Lung (tissue), 13 donors: ENCODE results near the gene ALDH3B1. TPM values are rescaled to one million over a fixed set of nuclear protein-coding genes. Genes with fewer than 3 reads are reported as not detected.

ENCODE experiments used
- ATAC-seq: fragments of 200-7000 bp; cut with Tn5 transposase; one replicate; pipeline ENCODE4 v1.9.1; 2020; ENCODE audit warnings: moderate number of reproducible peaks; ENCODE audit not compliant: insufficient read depth, low FRiP score
- DNase-seq, 3 donors: peaks; one replicate each; pipeline ENCODE4 v3.0.0-alpha.2; 2013 to 2017
- H3K27ac ChIP-seq, 2 donors: one replicate each; pipeline ENCODE4 v1.5.1; 2013; ENCODE audit warnings: mild to moderate bottlenecking in 2 of 2, moderate library complexity in 2 of 2, control low read depth in 1 of 2, inconsistent platforms in 1 of 2, low read depth in 1 of 2, low read length in 1 of 2
- H3K27me3 ChIP-seq, 3 donors: one replicate each; pipeline ENCODE4 v1.5.1; 2013; ENCODE audit warnings: low read length in 2 of 3; ENCODE audit not compliant: control insufficient read depth in 3 of 3, insufficient read depth in 3 of 3
- H3K36me3 ChIP-seq, 4 donors: one replicate each; pipeline ENCODE4 v1.5.1; 2013; ENCODE audit warnings: low read length in 4 of 4, mild to moderate bottlenecking in 1 of 4, moderate library complexity in 1 of 4; ENCODE audit not compliant: control insufficient read depth in 4 of 4, insufficient read depth in 4 of 4
- H3K4me1 ChIP-seq, 5 donors: one replicate each; pipeline ENCODE4 v1.5.1; 2013; ENCODE audit warnings: low read length in 5 of 5, mild to moderate bottlenecking in 2 of 5, moderate library complexity in 1 of 5; ENCODE audit not compliant: control insufficient read depth in 5 of 5, insufficient read depth in 5 of 5
- H3K4me3 ChIP-seq: one replicate; pipeline ENCODE4 v1.5.1; 2013; ENCODE audit warnings: mild to moderate bottlenecking, control low read depth, moderate library complexity
- H3K9ac ChIP-seq, 2 donors: one replicate each; pipeline ENCODE4 v1.5.1; 2013; ENCODE audit warnings: low read length in 2 of 2, control low read depth in 1 of 2; ENCODE audit not compliant: insufficient read depth in 1 of 2
- H3K9me3 ChIP-seq, 4 donors: one replicate each; pipeline ENCODE4 v1.5.1; 2013; ENCODE audit warnings: low read length in 3 of 4, mild to moderate bottlenecking in 1 of 4, moderate library complexity in 1 of 4; ENCODE audit not compliant: control insufficient read depth in 4 of 4, insufficient read depth in 3 of 4
- CTCF ChIP-seq: IDR thresholded peaks from 2 replicates; pipeline ENCODE4 v1.5.1; 2012; ENCODE audit warnings: mild to moderate bottlenecking; ENCODE audit errors: control extremely low read depth, extremely low read depth
- WGBS, 2 donors: extraction: QIAGEN DNeasy Blood & Tissue Kit; methylation state at CpG; one replicate each; pipeline ENCODE4 v1.1.7; 2013; 5-methylcytosine and 5-hydroxymethylcytosine counted together
- polyA plus RNA-seq, 2 donors: library from polyadenylated mRNA; stranded (reverse); fragments of 200-250 nt; gene quantifications; one replicate each; pipeline ENCODE4 v1.2.1, GENCODE V29; 2013
- small RNA-seq: library from RNA; depleted of rRNA; stranded (forward); fragments of <200 nt; gene quantifications from one replicate; pipeline ENCODE3, GENCODE V24; 2014; ENCODE audit warnings: low replicate concordance
- total RNA-seq, 2 donors: library from RNA; depleted of rRNA in 1 of 2; stranded (reverse); fragments of >200 nt in 1 of 2; gene quantifications; one replicate each; pipeline ENCODE4 v1.2.1, GENCODE V29; 2014 to 2021
- donor health status: control.
- donor health status: control.
- donor health status: Bipolar disorder and iron deficiency.
- donor health status: healthy.
- donor health status: DM: yes; HTN: yes; CAD: no.

The ALDH3B1 gene
- total and polyA plus RNA-seq, 4 donors = 45.6 to 165 (median 90.3) TPM

GRCh38 chr11:68076371-68077042 is 66.4 kb downstream of the ALDH3B1 start:
- Histone ChIP-seq H3K9ac (no peak overlapping the region), H3K27ac (no peak overlapping the region), H3K4me1 (peaks cover 0 to 12% (median 2%) of the 10 kb centered on the region in 5 donors), H3K36me3 (peaks cover 0 to 16% (median 11%) of the 10 kb centered on the region in 4 donors), H3K4me3 (no peak overlapping the region), H3K9me3 (no peaks in the 10 kb centered on the region), H3K27me3 (no peaks in the 10 kb centered on the region)
- peak in 2 of 3 donors; percentile 41 to 46 for DNase-seq
- no peak for TF ChIP-seq CTCF
- ATAC-seq = no peak
- 62 to 81% methylated on average over 11 of the region's 11 CpGs for WGBS, 2 donors

GRCh38 chr11:68077617-68078582 is 67.8 kb downstream of the ALDH3B1 start:
- H3K9ac ChIP-seq = no peak overlapping the region
- 65 to 85% methylated on average over 8 of the region's 8 CpGs for WGBS, 2 donors
- ATAC-seq (no peak), DNase-seq (peak in 2 of 3 donors; percentile 27 to 56)
- peaks cover 0 to 12% (median 3%) of the 10 kb centered on the region in 5 donors for H3K4me1 ChIP-seq
- no peaks in the 10 kb centered on the region for H3K27me3 ChIP-seq
- no peak overlapping the region for H3K27ac ChIP-seq
- H3K36me3 ChIP-seq = peaks cover 0 to 11% (median 6%) of the 10 kb centered on the region in 4 donors
- H3K4me3 ChIP-seq = no peak overlapping the region
- no peaks in the 10 kb centered on the region for H3K9me3 ChIP-seq
- TF ChIP-seq CTCF = no peak

Small RNAs within 50 kb of the gene (small RNA-seq; reads per million reads assigned to genes)
- not detected for gene MIR6753

Other genes starting within 250 kb of the ALDH3B1 start
- 100 to 1,000 TPM in 1 of 2 donors, 10 to 100 TPM in 1; 44.3 to 124 TPM for gene UNC93B1, start 6.2 kb upstream of the ALDH3B1 start, total RNA-seq
- gene UNC93B1, start 6.2 kb upstream of the ALDH3B1 start, polyA plus RNA-seq = 100 to 1,000 TPM in 1 of 2 donors, 10 to 100 TPM in 1; 71.6 to 104 TPM
- 100 to 1,000 TPM in 1 of 2 donors, 10 to 100 TPM in 1; 57.8 to 151 TPM for gene NDUFS8, start 20.4 kb downstream of the ALDH3B1 start, total RNA-seq
- gene NDUFS8, start 20.4 kb downstream of the ALDH3B1 start, polyA plus RNA-seq = 100 to 1,000 TPM; 139 to 180 TPM
- 100 to 1,000 TPM in 1 of 2 donors, 10 to 100 TPM in 1; 70.2 to 322 TPM for gene TCIRG1, start 28.7 kb downstream of the ALDH3B1 start, total RNA-seq
- gene TCIRG1, start 28.7 kb downstream of the ALDH3B1 start, polyA plus RNA-seq = 100 to 1,000 TPM; 244 to 438 TPM
- gene CHKA, start 111.1 kb downstream of the ALDH3B1 start, total RNA-seq = 10 to 100 TPM; 55.8 to 73.4 TPM
- 10 to 100 TPM; 17.6 to 42.2 TPM for gene CHKA, start 111.1 kb downstream of the ALDH3B1 start, polyA plus RNA-seq
- gene KMT5B, start 203.0 kb downstream of the ALDH3B1 start, total RNA-seq = 10 to 100 TPM; 35.7 to 78.2 TPM
- 10 to 100 TPM; 15.1 to 16.5 TPM for gene KMT5B, start 203.0 kb downstream of the ALDH3B1 start, polyA plus RNA-seq